DMS53 (cell line): Measurements from ENCODE around the gene OR14I1.

Experiments used
- DNase-seq: peaks from one replicate; lab custom pipeline; 2025; lab: John Stamatoyannopoulos, UW

Gene OR14I1

GRCh38 chr1:248702714-248703113 is at the start of gene OR14I1:
TSS of gene OR14I1 (minus strand) at chr1:248702766.
- DNase-seq = no peak

DNA sequence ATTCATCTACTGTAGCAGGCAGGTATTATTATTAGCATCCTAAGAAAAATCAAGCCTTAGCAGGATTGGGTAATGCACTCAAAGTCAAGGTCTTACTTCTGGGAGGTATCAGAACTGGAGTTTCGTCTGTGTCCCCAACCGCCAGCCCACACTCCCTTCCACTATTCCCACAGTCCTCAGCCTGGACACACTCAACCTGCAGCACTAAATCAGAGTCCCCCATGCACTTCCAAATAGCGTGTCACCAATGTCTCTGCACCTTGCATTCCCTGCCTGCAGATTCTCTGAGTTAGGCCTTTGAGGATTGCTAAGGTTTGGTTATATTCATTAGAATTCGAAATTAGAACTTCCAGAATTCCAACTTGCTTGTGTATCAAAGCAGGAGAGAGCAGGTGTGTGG is 49.1 kb upstream of the OR14I1 start:
- no peak for DNase-seq

- DNase-seq = no peak
Measured at GRCh38 chr1:248751142-248751541, 48.6 kb upstream of the OR14I1 start.

GRCh38 chr1:248750496-248750895 is 47.9 kb upstream of the OR14I1 start:
- DNase-seq = peak; percentile 27

- DNase-seq = no peak
Measured at GRCh38 chr1:248748211-248748610, 45.6 kb upstream of the OR14I1 start.

DNA sequence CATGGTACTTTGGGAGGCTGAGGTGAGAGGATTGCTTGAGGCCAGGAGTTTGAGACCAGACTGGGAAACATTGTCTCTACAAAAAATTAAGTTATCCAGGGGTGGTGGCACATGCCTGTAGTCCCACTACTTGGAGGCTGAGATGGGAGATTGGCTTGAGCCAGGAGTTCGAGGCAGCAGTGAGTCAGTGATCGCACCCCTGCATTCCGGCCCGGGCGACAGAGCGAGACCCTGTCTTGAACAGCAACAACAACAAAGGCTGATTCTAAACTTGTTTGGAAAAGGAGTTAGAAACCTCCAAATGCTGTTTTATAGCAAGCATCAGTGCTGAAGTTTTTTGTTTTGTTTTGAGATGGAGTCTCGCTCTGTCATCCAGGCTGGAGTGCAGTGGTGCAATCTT is 38.3 kb upstream of the OR14I1 start:
- no peak for DNase-seq

GRCh38 chr1:248739572-248740205 is 37.1 kb upstream of the OR14I1 start:
- peak; percentile 57 for DNase-seq

DNA sequence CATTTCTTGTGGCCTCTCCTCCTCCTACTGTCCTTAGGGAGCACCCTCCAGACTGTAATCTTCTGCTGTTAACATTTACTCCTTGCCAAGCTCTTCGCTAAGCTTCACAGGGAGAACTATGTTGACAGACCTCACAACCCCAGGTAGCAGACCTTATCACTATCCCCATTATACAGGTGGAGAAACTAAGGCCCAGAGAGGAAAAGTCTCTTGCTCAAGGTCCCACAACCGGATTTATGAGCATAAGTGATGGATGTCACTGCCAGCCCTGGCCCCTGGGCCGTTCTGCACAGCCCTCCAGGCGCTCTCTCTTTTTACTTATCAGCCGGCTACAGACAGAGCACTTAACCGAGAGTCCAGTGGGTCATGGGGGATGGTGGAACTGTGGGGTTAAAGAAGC is 34.9 kb upstream of the OR14I1 start:
- DNase-seq = no peak

DNA sequence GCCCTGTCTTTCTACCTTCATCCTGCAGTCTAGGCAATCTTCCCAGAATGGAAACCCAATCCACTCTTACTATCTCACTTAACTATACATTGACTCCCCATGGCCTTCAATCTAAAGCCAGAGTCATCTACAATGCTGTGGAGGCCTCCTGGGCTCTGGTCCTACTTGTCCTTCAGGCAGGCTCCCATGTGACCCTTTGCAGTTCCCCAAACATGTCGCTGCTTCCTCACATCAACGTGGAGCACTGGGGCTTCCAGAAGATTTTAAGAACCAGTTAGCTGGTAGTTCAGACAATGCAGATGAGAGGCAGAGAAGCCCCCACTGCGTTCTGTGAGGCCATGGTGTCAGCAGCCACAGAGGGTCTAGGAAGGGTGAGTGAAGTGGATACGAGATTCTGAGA is 34.4 kb upstream of the OR14I1 start:
- no peak for DNase-seq

DNA sequence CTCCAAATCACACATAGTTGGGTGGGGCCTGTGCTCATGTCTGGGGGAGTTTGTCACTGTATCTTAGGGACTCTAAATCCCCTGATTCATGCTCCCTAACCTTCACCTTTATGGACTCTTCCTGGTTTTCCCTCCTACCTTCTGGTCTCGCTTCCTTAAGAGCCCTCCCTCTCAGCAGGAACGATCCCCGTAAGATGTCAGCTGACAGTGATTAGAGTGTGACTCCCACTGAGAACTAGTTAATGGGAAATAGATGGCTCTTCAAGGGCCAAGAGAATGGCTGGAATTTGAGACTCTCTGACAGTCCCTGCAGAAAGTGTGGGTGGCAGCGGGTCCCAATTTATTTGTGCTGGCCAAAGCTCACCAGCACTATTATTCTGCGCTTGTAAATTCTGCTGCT is 31.0 kb upstream of the OR14I1 start:
- DNase-seq = no peak

DNA sequence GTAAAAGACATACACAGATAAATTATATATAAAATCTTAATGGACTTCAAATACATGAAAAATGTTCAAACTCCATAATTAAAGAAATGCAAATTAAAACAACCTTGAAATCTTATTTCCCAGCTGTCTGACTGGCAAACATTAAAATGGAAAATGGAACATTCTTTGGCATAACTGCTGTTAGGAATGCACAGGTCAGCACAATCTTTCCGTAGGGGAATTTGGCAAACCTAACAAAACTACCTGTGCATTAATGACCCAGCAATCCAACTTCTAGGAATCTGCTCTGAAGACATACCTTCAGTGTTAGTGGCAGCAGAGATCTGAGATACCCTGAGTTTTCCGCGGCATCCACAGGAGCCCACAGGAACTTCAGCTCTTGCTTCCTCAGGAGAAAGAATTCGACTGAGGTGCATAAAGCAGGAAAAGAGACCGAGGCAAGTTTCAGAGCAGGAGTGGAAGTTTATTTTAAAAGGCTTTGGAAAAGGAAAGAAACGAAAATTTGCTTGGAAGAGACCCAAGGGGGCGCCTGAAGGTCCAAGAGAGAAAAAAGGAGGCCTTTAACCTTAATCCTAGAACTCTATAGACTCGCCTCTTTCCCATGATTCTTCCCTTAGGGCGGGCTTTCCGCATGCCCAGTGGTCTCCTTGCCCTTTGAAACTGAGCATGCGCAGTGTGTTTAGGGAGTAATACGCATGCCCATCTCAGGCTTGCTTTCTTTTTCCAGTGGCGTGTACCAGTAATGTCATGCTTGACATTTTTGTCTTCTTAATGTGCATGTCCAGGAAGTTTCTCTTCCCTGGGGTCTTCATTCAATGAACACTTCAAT is 28.2 kb upstream of the OR14I1 start:
- DNase-seq = no peak

GRCh38 chr1:248714248-248714647 is 11.7 kb upstream of the OR14I1 start:
- DNase-seq = peak; percentile 56

GRCh38 chr1:248710305-248710900 is 7.8 kb upstream of the OR14I1 start:
- DNase-seq = no peak

DNA sequence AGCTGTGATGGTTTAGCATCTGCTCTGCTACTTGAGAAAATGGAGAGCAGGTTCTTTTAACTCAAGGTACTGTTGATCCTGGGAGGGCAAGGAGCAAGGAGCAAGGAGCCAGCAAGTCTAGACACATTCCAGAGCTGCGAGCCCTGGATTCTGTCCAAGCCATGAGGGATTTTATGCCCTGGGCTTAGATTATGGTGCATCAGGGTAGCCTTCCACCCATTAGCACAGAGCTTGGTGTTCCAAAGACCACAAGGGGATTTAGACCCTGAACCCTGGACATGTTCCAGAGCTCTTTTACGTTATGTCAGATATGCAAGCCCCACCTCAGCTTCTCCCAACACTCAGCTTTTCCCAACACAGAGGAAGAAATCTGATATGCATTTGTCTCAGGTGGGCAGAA is 2.0 kb upstream of the OR14I1 start:
- no peak for DNase-seq

DNA sequence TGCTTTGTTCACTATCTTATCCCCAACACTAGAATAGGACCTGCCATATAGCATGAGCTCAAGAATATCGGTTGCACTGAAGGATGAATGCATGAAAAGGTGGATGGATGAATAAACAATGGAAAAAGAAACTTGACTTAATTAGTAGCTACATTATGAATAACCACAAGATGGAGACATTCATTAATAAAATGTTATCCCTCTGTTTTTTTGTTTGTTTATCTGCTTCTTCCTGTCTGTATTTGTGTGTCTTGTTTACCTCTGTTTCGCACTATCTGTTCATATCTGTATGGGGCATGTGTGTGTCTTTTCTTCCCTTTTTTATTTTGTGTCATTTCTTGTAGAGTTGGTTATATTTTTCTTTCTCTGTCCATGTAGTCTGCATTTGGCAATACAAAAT is 1.1 kb upstream of the OR14I1 start:
- DNase-seq = peak; percentile 36

DNA sequence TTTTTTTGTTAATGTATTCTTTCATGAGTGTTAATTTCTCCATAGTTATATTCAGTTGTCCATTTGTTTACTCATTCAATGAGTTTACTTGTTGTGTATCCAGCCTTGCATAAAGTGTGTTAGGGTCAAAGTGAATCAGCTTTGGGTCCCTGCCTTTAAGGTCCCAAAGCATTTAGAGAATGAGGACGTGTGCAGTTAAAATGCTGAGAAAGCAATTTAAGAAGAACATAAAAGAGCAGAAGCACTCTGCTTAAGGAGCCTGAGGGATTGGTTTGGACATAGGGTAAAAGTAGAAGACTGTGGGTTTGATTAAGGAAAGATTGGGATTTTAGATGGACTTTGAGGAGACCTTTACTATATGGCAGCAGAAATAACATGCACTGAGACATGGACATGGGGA is 3.5 kb downstream of the OR14I1 start:
- no peak for DNase-seq

DNA sequence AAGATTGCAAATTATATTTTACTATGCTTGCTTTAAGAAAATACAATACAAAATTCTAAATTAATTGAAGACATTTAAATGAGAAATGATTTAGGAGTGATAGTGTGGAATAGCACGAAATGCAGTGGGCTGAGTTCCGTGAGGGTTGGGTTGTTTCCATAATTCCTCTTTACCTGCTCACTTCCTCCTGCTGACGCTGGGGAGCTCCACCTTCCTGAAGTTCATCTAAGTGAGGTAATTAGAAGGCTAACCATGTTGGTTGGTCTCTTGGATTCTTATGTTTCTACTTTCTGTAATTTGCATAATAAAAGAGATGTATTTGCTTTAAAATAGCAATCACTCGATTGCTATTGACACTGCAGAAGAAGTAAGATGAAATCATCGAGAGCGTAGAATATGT is 4.7 kb downstream of the OR14I1 start:
- DNase-seq = no peak

GRCh38 chr1:248696774-248697173 is 5.8 kb downstream of the OR14I1 start:
- DNase-seq = no peak

GRCh38 chr1:248696261-248696660 is 6.3 kb downstream of the OR14I1 start:
- DNase-seq = peak; percentile 80

- DNase-seq = no peak
Measured at GRCh38 chr1:248695451-248696132, 7.0 kb downstream of the OR14I1 start.

DNA sequence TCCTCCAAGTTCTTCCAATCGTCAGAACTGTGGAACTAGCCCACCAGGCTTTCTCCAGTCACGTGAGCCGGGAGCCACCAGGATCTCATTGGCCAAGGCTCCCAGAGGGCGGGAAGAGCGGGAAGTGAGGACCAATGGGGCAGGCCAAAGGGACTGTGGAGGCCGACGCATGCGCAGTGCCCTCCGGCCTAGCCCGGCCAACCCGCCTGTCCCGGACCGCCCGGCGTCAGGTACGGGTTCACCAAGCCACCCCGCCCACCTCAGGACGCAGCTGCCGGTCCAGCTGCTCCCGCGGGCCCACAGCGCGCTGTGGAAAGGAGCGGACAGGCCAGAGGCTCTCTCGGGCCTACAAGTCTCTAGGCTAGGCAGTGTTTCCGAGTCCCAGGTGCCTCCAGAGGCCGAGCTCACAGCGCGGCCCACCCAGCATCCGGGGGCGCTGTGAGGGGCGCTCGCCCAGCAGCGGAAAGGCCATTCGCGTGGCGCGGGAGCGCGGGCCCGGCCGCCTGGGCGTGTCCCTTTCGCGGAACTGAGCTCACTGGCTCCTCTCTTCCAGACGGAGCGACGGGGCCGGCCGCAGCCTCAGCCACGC is 10.9 kb downstream of the OR14I1 start:
- no peak for DNase-seq
